HG03159 (cell line): ENCODE measurements around the gene BMP7.
"Not testable (repeated sequence)": the region's sequence is repeated elsewhere in the genome, so short reads cannot be mapped to it uniquely, and the experiment has no call there.

Experiments used
- ATAC-seq: cut with Tn5 transposase; IDR thresholded peaks from one replicate; pipeline ENCODE4 v1.9.1; 2021; ENCODE audit warnings: mild to moderate bottlenecking, moderate library complexity; ENCODE audit not compliant: unreplicated experiment

The BMP7 gene

DNA sequence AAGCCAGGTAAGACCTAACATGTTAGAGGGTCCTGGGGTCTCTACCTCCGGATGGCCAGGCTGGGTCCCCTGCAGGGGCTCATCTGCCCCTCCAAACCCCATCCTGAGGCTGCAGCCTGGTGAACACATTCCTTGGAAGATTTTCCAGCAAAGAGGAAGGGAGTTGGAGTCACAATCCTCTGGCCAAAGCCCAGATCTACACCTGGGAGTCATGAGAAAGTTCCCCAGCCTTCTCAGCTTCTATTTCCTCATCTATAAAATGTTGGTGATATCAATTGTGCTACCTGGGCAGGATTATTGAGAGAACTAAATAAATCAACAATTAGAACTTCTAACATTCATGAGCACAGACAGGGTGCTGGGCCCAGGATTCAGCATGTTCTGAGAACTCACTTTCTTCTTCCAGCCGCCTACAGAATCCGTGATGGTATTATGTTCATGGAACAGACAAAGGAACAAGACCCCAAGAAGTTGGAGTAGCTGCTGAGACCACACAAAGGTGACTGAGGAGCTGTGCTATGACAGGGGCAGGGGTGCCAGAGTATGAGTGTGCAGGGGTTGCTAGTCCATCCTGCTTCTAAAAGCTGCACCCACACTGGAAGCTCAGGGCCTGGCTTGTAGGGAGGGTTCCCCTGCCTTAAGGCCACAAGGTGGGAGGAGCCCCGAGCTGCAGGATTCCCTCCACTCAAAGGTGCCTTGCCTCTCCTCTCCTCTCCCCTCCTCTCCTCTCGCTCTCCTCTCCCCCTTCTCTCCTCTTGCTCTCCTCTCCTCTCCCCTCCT, 68.9 kb downstream of the BMP7 start:
- no peak for ATAC-seq

- no peak for ATAC-seq
These were observed 70.9 kb downstream of the BMP7 start for GRCh38 chr20:57195469-57196100.

DNA sequence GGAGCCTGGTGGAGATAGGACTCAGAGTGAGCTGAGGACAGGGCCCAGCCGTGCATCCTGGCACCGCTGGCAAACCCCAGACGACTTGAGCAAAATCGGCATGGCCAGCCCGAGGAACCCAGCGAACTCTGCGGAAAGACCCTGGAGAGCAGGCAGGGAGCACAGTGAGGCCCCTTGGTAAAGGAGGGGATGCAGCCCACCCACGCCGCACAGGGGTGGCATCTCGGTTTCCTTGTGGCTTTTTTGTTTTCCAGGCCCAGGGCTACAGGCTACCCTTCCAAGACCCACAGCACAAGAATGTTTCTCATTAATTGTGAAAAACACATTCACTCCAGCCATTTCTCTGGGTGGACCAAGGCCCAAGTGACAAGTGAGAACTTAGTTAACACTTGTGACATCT, 71.4 kb downstream of the BMP7 start:
- no peak for ATAC-seq

GRCh38 chr20:57194154-57194553, 72.3 kb downstream of the BMP7 start:
- ATAC-seq, result no peak

- no peak for ATAC-seq
These were observed 73.3 kb downstream of the BMP7 start for GRCh38 chr20:57193094-57193493.

DNA sequence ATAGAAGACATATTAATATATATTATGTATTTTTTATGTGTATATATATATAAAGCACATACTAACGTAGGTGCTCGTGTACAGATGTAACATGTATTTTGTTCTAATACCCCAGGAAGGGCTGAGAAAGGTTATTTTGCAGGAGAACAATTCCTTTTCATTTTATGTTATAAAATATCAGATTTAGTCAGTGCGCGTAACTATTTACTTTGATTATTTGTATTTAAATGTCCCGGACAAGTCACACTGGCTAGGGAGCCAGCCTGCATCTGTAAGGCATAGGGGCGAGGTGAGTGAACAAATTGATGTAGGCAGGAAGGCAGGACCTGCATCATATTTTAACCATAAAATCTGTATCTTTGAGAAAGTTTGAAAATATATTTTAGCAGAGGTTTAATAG, 74.1 kb downstream of the BMP7 start:
- ATAC-seq, result no peak

- not testable (repeated sequence) for ATAC-seq
These were observed 75.2 kb downstream of the BMP7 start for GRCh38 chr20:57191265-57191638.

DNA sequence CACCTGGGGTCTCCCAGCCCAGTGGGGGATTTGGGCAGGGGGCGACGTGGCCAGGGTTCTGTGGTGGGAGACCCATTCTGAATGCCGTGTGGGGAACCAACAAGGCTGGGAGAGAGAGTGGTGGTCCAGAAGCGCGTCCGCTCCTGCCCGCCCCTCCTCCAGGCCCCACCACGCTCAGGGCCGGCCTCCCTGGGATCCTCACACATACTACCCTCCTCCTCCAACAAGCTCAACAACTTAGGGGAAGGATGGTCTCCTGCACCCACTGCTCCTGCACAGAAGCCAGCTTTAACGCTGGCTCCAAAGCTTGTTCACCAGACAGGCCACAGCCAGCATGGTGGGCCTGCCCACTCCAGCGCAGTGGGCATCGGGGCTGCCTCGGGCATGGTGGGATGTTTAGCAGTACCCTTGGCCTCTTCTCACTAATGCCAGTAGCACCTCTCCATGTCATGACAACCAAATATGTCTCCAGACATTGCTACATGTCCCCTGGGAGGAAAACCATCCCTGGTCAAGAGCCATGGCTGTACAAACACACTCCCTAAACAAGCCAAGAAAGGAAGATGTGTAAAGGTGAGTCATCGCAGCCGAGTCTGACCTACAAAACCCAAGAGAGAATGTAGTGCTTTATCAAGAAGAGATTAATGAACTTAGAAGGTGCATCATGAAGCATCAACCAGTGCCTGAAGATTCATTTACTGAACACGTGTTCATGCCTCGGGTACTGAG, 75.7 kb downstream of the BMP7 start:
- ATAC-seq, result no peak

- no peak for ATAC-seq
These were observed 76.7 kb downstream of the BMP7 start for GRCh38 chr20:57189713-57190112.

GRCh38 chr20:57188576-57189079, 77.8 kb downstream of the BMP7 start:
- no peak for ATAC-seq

- ATAC-seq, result no peak
These were observed 78.4 kb downstream of the BMP7 start for GRCh38 chr20:57188056-57188455.

- no peak for ATAC-seq
These were observed 79.3 kb downstream of the BMP7 start for GRCh38 chr20:57187068-57187634.

GRCh38 chr20:57186192-57186591, 80.2 kb downstream of the BMP7 start:
- no peak for ATAC-seq

DNA sequence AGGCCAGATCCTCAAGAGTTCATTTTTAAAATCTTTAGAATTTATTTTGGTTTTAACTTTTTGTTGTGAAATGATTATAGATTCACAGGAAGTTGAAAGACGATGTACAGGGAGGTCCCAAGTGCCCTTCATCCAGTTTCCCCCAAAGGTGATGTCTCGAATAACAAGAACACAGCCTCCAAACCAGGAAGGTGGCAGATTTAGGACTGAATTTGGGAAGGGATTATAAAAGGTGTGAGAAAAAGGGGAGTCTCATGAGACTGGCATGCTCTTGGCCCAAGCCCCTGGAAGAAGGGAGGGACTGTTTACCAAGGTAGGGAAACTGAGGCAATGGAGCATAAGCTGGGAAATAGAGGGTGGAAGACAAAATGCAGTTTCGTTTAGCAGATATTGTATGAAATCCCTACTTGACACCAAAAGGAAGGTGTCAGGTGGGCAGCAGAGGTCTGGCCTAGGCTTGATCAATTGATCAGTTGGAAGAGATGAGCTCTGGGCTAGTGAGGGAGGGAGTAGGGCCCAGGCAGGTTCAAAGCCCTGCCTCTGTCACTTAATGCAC, 81.2 kb downstream of the BMP7 start:
- ATAC-seq, result no peak

GRCh38 chr20:57183457-57184009, 82.9 kb downstream of the BMP7 start:
- ATAC-seq, result no peak

DNA sequence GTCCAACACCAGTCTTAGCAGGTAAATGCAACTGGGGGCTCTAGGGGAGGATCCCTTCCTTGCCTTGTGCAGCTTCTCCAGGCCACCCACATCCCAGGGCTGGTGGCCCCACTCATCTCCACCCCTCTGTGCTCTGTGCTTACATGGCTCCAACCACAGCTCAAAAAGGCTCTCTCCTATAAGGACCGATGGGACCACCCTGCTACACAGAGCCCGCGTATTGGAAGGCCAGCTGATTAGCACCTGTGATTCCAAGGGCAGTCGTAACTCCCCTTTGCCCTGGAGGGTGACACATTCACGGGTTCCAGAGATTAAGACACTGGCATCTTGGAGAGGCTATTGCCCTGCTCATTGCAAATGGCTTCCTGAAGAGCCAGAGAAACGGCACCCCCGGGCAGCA, 84.8 kb downstream of the BMP7 start:
- no peak for ATAC-seq

GRCh38 chr20:57180954-57181353, 85.5 kb downstream of the BMP7 start:
- ATAC-seq, result no peak

- ATAC-seq, result no peak
These were observed 86.1 kb downstream of the BMP7 start for GRCh38 chr20:57180387-57180786.

DNA sequence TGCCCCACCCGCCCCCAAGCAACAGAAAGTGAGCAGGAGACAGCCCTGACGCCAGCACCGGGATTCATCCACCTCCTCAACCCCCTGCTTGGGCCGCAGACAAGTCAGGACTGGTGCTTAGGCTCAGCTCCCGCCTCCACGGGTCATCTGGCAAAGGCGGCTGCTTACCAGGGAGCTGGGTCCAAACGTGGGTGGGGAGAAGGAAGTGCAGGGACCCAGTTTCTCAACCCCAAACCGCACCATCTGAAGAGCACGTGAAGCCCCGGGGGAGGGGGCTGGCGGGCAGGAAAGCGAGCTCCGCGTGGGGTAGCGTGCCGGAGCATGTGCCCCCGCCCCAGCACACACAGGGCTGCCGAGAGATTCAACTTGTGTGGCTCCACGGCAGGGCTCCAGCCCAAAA, 87.2 kb downstream of the BMP7 start:
- no peak for ATAC-seq

- no peak for ATAC-seq
These were observed 87.8 kb downstream of the BMP7 start for GRCh38 chr20:57178582-57179111.
